Gastrocnemius medialis (tissue), 4 donors: ENCODE results near the gene MSH3. TPM values are rescaled to one million over a fixed set of nuclear protein-coding genes. Genes with fewer than 3 reads are reported as not detected.

Experiments used
- ATAC-seq, 2 donors: fragments of 150-250 bp; one replicate each; pipeline ENCODE4 v1.9.1; 2016
- DNase-seq, 2 donors: peaks; one replicate each; pipeline ENCODE4 v3.0.0-alpha.2; 2019
- H3K27ac ChIP-seq, 4 donors: fragments of 200-600 bp; sonication (generic); 1 replicate in 1 of 4; 2 replicates in 3 of 4; pipeline ENCODE4 v1.5.1; 2016 to 2018; ENCODE audit warnings: mild to moderate bottlenecking in 2 of 4, moderate library complexity in 1 of 4
- H3K27me3 ChIP-seq, 3 donors: fragments of 200-600 bp; sonication (generic) in 2 of 3; 1 replicate in 1 of 3; 2 replicates in 2 of 3; pipeline versions ENCODE4 v1.5.1 to v1.6.0; 2016 to 2019; ENCODE audit warnings: mild to moderate bottlenecking in 1 of 3, moderate library complexity in 1 of 3
- H3K36me3 ChIP-seq, 2 donors: fragments of 200-600 bp; sonication (generic) in 1 of 2; one replicate each; pipeline ENCODE4 v1.5.1; 2017 to 2018
- H3K4me1 ChIP-seq, 2 donors: fragments of 200-600 bp; sonication (generic) in 1 of 2; one replicate each; pipeline ENCODE4 v1.5.1; 2016 to 2017; ENCODE audit warnings: mild to moderate bottlenecking in 2 of 2
- H3K4me3 ChIP-seq, 4 donors: fragments of 200-600 bp; sonication (generic) in 3 of 4; 1 replicate in 1 of 4; 2 replicates in 3 of 4; pipeline ENCODE4 v1.5.1; 2016 to 2019; ENCODE audit warnings: mild to moderate bottlenecking in 2 of 4
- H3K9me3 ChIP-seq, 3 donors: fragments of 200-600 bp; sonication (generic) in 2 of 3; 1 replicate in 1 of 3; 2 replicates in 2 of 3; pipeline ENCODE4 v1.5.1; 2016 to 2019
- POLR2A ChIP-seq, 2 donors: fragments of 450-650 bp; IDR thresholded peaks; one replicate each; pipeline ENCODE4 v1.6.1; 2017; ENCODE audit warnings: antibody characterized with exemption in 2 of 2, mild to moderate bottlenecking in 2 of 2, moderate library complexity in 2 of 2
- in situ Hi-C, 4 donors: fragments of 200-750 bp; cut with MboI; loops; one replicate each; pipeline versions ENCODE4 v1.15.0 to v1.8.0; 2017; ENCODE audit warnings: low sequenced_read_pairs in 4 of 4
- intact Hi-C: fragments of 100-400 bp; cut with DNase I; formaldehyde crosslinking; loops from one replicate; pipeline ENCODE4 v1.15.1; 2023; ENCODE audit warnings: low total_unique reads
- total RNA-seq, 4 donors: library from RNA; depleted of rRNA; stranded (reverse); fragments of >200 nt; gene quantifications; one replicate each; pipeline versions ENCODE4 v1.1.0 to v1.2.3, GENCODE V29; 2016
- TF ChIP-seq, protein P1 (sequence below), 5 experiments: fragments of 450-650 bp in 3 of 5; fragments of 200-600 bp in 2 of 5; sonication (generic) in 2 of 5; IDR thresholded peaks in 4 of 5; conservative IDR thresholded peaks in 1 of 5; 1 replicate in 4 of 5; 2 replicates in 1 of 5; pipeline ENCODE4 v1.5.1; 2016 to 2019; ENCODE audit warnings: antibody characterized with exemption in 5 of 5, mild to moderate bottlenecking in 3 of 5, moderate library complexity in 3 of 5

The MSH3 gene
- total RNA-seq, 4 donors from 2014 or later, result 5.8 to 10.4 (median 7.2) TPM

GRCh38 chr5:80763211-80763610 lies 108.8 kb downstream of the MSH3 start:
- H3K4me1 ChIP-seq, result no peaks in the 10 kb centered on the region
- H3K27ac ChIP-seq, result no peak overlapping the region
- intact Hi-C loops, result no loop called here
- H3K36me3 ChIP-seq, result no peaks in the 10 kb centered on the region
- ATAC-seq (no peak), DNase-seq (no peak)
- TF ChIP-seq POLR2A (IDR thresholded peaks at IDR 0.05), result no peak
- TF ChIP-seq, protein P1, sequence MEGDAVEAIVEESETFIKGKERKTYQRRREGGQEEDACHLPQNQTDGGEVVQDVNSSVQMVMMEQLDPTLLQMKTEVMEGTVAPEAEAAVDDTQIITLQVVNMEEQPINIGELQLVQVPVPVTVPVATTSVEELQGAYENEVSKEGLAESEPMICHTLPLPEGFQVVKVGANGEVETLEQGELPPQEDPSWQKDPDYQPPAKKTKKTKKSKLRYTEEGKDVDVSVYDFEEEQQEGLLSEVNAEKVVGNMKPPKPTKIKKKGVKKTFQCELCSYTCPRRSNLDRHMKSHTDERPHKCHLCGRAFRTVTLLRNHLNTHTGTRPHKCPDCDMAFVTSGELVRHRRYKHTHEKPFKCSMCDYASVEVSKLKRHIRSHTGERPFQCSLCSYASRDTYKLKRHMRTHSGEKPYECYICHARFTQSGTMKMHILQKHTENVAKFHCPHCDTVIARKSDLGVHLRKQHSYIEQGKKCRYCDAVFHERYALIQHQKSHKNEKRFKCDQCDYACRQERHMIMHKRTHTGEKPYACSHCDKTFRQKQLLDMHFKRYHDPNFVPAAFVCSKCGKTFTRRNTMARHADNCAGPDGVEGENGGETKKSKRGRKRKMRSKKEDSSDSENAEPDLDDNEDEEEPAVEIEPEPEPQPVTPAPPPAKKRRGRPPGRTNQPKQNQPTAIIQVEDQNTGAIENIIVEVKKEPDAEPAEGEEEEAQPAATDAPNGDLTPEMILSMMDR (IDR thresholded peaks at IDR 0.05 in 4 of 5, conservative IDR thresholded peaks at IDR 0.05 in 1 of 5), result no peak
- H3K27me3 ChIP-seq, result no peaks in the 10 kb centered on the region
- no peaks in the 10 kb centered on the region for H3K9me3 ChIP-seq
- no peak overlapping the region for H3K4me3 ChIP-seq
- in situ Hi-C loops, result no loop called here

DNA sequence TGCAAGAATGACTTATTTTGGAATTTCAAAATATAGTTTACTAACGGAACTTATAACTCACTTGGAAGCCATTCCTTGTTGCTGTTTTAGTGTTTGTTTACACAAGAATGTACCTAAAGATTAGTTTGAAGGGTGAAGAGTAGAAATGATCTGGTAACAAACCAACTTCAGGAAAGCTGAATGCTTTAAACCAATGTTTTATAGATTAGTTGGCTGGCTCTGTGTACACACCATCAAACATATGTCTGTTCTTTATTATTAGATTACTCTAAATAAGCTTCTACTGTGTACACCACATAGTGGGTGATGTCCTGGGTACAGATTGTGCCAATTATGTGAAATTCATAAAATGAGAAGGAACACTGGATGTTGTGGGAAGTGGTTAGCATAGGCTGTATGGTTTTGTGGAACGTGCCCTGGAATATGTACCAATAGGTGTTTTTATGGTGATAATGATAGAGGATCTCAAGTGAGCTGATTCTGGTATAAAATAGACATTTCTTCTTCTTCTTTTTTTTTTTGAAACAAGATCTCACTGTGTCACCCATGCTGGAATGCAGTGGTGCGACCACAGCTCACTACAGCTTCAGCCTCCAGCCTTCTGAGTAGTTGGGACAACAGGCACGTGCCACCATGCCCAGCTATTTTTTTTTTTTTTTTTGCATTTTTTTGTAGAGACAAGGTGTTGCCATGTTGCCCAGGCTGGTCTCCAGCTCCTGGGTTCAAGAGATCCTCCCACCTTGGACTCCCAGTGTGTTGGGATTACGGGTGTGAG lies 109.6 kb downstream of the MSH3 start:
- H3K36me3 ChIP-seq, result no peaks in the 10 kb centered on the region
- no peaks in the 10 kb centered on the region for H3K9me3 ChIP-seq
- no peak for DNase-seq
- H3K4me1 ChIP-seq, result no peaks in the 10 kb centered on the region
- intact Hi-C loops, result no loop called here
- no peak overlapping the region for H3K4me3 ChIP-seq
- H3K27me3 ChIP-seq, result no peaks in the 10 kb centered on the region
- in situ Hi-C loops, result no loop called here
- TF ChIP-seq POLR2A (IDR thresholded peaks at IDR 0.05), result no peak
- TF ChIP-seq, protein P1 (IDR thresholded peaks at IDR 0.05 in 4 of 5, conservative IDR thresholded peaks at IDR 0.05 in 1 of 5), result no peak
- H3K27ac ChIP-seq, result no peak overlapping the region
- ATAC-seq, result no peak

- no peak overlapping the region for H3K4me3 ChIP-seq
- DNase-seq, result no peak
- H3K36me3 ChIP-seq, result no peaks in the 10 kb centered on the region
- TF ChIP-seq, protein P1 (IDR thresholded peaks at IDR 0.05 in 4 of 5, conservative IDR thresholded peaks at IDR 0.05 in 1 of 5), result no peak
- no peak for TF ChIP-seq POLR2A (IDR thresholded peaks at IDR 0.05)
- H3K27me3 ChIP-seq, result no peaks in the 10 kb centered on the region
- H3K9me3 ChIP-seq, result no peaks in the 10 kb centered on the region
- no peak overlapping the region for H3K27ac ChIP-seq
- H3K4me1 ChIP-seq, result no peaks in the 10 kb centered on the region
- no peak for ATAC-seq
- in situ Hi-C loops (no loop called here), intact Hi-C loops (no loop called here)
Observed at GRCh38 chr5:80764786-80765185, 110.3 kb downstream of the MSH3 start.

DNA sequence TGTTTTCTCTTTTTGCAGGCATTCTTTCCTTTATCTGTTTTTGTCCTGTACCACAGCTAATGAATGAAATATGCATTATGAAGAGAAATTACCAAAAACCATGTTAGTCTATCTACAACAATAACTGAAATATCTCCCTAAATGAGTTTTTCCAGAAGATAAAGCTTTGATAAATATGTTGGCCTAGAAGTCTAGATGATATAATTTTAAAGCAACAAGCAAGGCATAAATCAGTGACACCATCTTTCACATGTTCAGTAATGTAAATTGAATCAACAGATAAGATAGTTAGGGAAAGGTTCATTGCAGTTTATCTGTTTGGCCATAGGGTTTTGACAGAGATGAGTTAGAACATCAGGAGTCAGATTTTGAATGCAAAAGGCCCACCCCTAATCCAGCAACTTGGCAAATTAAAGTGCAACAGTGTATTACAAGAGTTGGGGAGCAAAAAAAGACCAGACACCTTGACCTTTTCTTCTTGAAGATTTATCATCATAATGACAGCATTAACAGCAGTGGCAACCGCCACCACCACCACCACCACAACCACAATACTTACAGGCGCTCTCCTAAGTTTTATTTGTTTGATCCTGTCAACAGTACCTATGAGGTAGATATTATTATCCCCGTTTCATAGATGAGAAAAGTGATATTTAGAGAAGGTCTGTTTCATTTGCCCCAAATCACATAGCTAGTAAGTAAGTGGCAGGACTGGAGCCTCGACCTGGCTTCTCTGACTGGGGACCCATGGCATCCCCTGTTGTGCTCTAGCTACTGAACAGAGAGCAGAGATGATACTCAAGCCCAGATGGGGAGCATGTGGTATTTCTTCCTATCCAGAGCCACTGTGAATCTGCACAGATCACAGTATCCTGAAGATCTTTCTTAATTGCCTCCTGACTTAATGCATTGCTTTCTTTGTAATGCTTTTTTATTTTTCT lies 123.2 kb downstream of the MSH3 start:
- H3K27me3 ChIP-seq, result no peaks in the 10 kb centered on the region
- TF ChIP-seq, protein P1 (IDR thresholded peaks at IDR 0.05 in 4 of 5, conservative IDR thresholded peaks at IDR 0.05 in 1 of 5), result no peak
- TF ChIP-seq POLR2A (IDR thresholded peaks at IDR 0.05), result no peak
- no peak for ATAC-seq
- no peak for DNase-seq
- H3K4me3 ChIP-seq, result no peak overlapping the region
- no peaks in the 10 kb centered on the region for H3K9me3 ChIP-seq
- in situ Hi-C loops, result no loop called here
- no peak overlapping the region for H3K27ac ChIP-seq
- H3K4me1 ChIP-seq, result no peaks in the 10 kb centered on the region
- intact Hi-C loops, result no loop called here
- no peaks in the 10 kb centered on the region for H3K36me3 ChIP-seq
